ENCODE data around the gene ERVH48-1. TPM values are rescaled to one million over a fixed set of nuclear protein-coding genes. Genes with fewer than 3 reads are reported as not detected.

Gene ERVH48-1
- not detected in 2 replicates for total RNA-seq

DNA sequence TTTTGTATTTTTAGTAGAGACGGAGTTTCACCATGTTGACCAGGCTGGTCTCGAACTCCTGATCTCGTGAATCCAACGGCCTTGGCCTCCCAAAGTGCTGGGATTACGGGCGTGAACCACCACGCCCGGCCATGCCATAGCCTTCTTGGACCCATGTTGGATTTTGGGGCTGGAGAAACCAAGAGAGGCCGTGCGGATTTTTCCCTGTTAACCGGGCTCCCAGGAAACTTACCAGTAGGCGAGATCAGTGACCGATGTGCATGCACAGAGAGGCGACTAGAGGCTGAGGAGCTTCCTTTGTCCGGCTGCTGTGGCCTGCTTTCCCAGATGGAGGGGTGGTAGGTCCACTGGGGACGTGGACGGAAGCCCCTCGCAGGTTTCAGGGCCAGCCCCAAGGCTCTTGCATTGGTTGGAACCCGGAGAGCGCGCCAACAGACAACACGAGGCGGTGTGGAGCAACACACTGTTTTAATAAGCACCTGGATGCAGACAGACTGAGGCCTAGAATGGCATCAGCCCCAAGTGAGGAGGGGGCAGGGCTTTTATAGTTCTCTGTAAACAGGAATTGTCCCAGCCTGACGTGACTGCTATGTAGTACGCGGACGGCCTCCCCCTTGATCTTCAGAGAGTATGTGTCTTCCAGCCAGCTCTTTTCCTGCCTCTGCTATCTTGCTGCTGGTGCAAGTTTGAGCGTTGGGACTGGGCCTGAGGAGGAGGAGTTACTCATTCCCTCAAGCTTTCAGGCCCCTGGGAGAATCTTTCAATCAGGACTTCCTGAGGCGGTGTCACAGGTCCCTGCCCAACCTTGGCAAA, at the start of gene ERVH48-1:
TSS of gene ERVH48-1 (minus strand) at position 517 of the 813 bp plus-strand sequence. CDS start 6,624 bp downstream, outside the sequence.

GRCh38 chr21:42973991-42974831, 48.8 kb upstream of the ERVH48-1 start, which contains the start of gene PKNOX1:
TSS of gene PKNOX1 (plus strand) at chr21:42974562. CDS start at chr21:43004382, 29,820 bp downstream.

GRCh38 chr21:42892931-42893755, 32.3 kb downstream of the ERVH48-1 start, which contains the start of gene NDUFV3:
TSS of gene NDUFV3 (plus strand) at chr21:42893309. CDS start at chr21:42893334, 25 bp downstream.

GRCh38 chr21:42878993-42879787, 46.2 kb downstream of the ERVH48-1 start, which contains the start of gene WDR4:
TSS of gene WDR4 (minus strand) at chr21:42879539. CDS start at chr21:42879495, 44 bp downstream.

Other genes with a start within 250 kb of the ERVH48-1 start
- gene WDR4, start 46.1 kb downstream of the ERVH48-1 start, total RNA-seq = 7.1 and 10.7 TPM in 2 replicates
- gene NDUFV3, start 32.3 kb downstream of the ERVH48-1 start, total RNA-seq = 43.2 and 46.5 TPM in 2 replicates
- 9.1 and 12.6 TPM in 2 replicates for gene PKNOX1, start 48.9 kb upstream of the ERVH48-1 start, total RNA-seq
- gene CBS, start 150.2 kb upstream of the ERVH48-1 start, total RNA-seq = 22.9 and 39.4 TPM in 2 replicates
- 13.2 and 16.5 TPM in 2 replicates for gene U2AF1, start 181.9 kb upstream of the ERVH48-1 start, total RNA-seq
- not detected in 2 replicates for gene CRYAA, start 243.4 kb upstream of the ERVH48-1 start, total RNA-seq